ENCODE measurements around the gene COMMD9.

Gene COMMD9

GRCh38 chr11:36313750-36314433 lies 24.7 kb upstream of the COMMD9 start:
- Histone ChIP-seq H3K4me1 (ENCODE audit: insufficient read depth, low read length) (peaks cover 12% of the 10 kb centered on the region), H3K9me3 (ENCODE audit: insufficient read depth, low read depth, low read length) (no peaks in the 10 kb centered on the region), H3K27ac (ENCODE audit: low read depth, low read length) (no peak overlapping the region), H3K36me3 (ENCODE audit: insufficient read depth, low read length) (no peaks in the 10 kb centered on the region), H3K4me3 (ENCODE audit: low read length) (no peak overlapping the region), H3K27me3 (ENCODE audit: insufficient read depth, low read length) (no peaks in the 10 kb centered on the region), H3K9ac (ENCODE audit: low read depth, low read length) (no peak overlapping the region)
- 91% methylated on average over 3 of the region's 3 CpGs for WGBS

GRCh38 chr11:36312611-36313472 lies 23.6 kb upstream of the COMMD9 start:
- WGBS = 89% methylated on average over 6 of the region's 6 CpGs
- H3K9ac ChIP-seq (ENCODE audit: low read depth, low read length) = no peak overlapping the region

GRCh38 chr11:36311926-36312595 lies 22.8 kb upstream of the COMMD9 start:
- H3K27ac ChIP-seq (ENCODE audit: low read depth, low read length) = no peak overlapping the region
- H3K4me1 ChIP-seq (ENCODE audit: insufficient read depth, low read length) = peaks cover 2% of the 10 kb centered on the region; the same call in 1 of the 2 replicates
- H3K36me3 ChIP-seq (ENCODE audit: insufficient read depth, low read length) = no peaks in the 10 kb centered on the region
- H3K27me3 ChIP-seq (ENCODE audit: insufficient read depth, low read length) = no peaks in the 10 kb centered on the region
- WGBS = 97% methylated on average over 4 of the region's 4 CpGs
- H3K9ac ChIP-seq (ENCODE audit: low read depth, low read length) = no peak overlapping the region
- H3K4me3 ChIP-seq (ENCODE audit: low read length) = no peak overlapping the region
- no peaks in the 10 kb centered on the region for H3K9me3 ChIP-seq (ENCODE audit: insufficient read depth, low read depth, low read length)

More at GRCh38 chr11:36312611-36313472, 23.6 kb upstream of the COMMD9 start:
- H3K27ac ChIP-seq (ENCODE audit: low read depth, low read length) = no peak overlapping the region
- H3K9me3 ChIP-seq (ENCODE audit: insufficient read depth, low read depth, low read length) = no peaks in the 10 kb centered on the region
- H3K4me1 ChIP-seq (ENCODE audit: insufficient read depth, low read length) = peaks cover 2% of the 10 kb centered on the region; the same call in 1 of the 2 replicates
- no peaks in the 10 kb centered on the region for H3K36me3 ChIP-seq (ENCODE audit: insufficient read depth, low read length)
- H3K4me3 ChIP-seq (ENCODE audit: low read length) = no peak overlapping the region
- no peaks in the 10 kb centered on the region for H3K27me3 ChIP-seq (ENCODE audit: insufficient read depth, low read length)

GRCh38 chr11:36309779-36310178 lies 20.6 kb upstream of the COMMD9 start:
- H3K4me3 ChIP-seq (ENCODE audit: low read length) = no peak overlapping the region
- no peaks in the 10 kb centered on the region for H3K27me3 ChIP-seq (ENCODE audit: insufficient read depth, low read length)
- H3K36me3 ChIP-seq (ENCODE audit: insufficient read depth, low read length) = no peaks in the 10 kb centered on the region
- no peaks in the 10 kb centered on the region for H3K4me1 ChIP-seq (ENCODE audit: insufficient read depth, low read length)
- WGBS = 92% methylated on average over 4 of the region's 4 CpGs
- no peak overlapping the region for H3K27ac ChIP-seq (ENCODE audit: low read depth, low read length)
- H3K9me3 ChIP-seq (ENCODE audit: insufficient read depth, low read depth, low read length) = no peaks in the 10 kb centered on the region
- H3K9ac ChIP-seq (ENCODE audit: low read depth, low read length) = no peak overlapping the region

- H3K27me3 ChIP-seq (ENCODE audit: insufficient read depth, low read length) = no peaks in the 10 kb centered on the region
- H3K9ac ChIP-seq (ENCODE audit: low read depth, low read length) = no peak overlapping the region
- H3K36me3 ChIP-seq (ENCODE audit: insufficient read depth, low read length) = no peaks in the 10 kb centered on the region
- no peaks in the 10 kb centered on the region for H3K9me3 ChIP-seq (ENCODE audit: insufficient read depth, low read depth, low read length)
- no peak overlapping the region for H3K27ac ChIP-seq (ENCODE audit: low read depth, low read length)
- no peak overlapping the region for H3K4me3 ChIP-seq (ENCODE audit: low read length)
- H3K4me1 ChIP-seq (ENCODE audit: insufficient read depth, low read length) = no peaks in the 10 kb centered on the region
- 57% methylated on average over 1 of the region's 1 CpG for WGBS
Measured at GRCh38 chr11:36308577-36308976, 19.4 kb upstream of the COMMD9 start.

- Histone ChIP-seq H3K9ac (ENCODE audit: low read depth, low read length) (no peak overlapping the region), H3K36me3 (ENCODE audit: insufficient read depth, low read length) (no peaks in the 10 kb centered on the region), H3K9me3 (ENCODE audit: insufficient read depth, low read depth, low read length) (no peaks in the 10 kb centered on the region), H3K4me1 (ENCODE audit: insufficient read depth, low read length) (no peaks in the 10 kb centered on the region), H3K27me3 (ENCODE audit: insufficient read depth, low read length) (no peaks in the 10 kb centered on the region), H3K27ac (ENCODE audit: low read depth, low read length) (no peak overlapping the region), H3K4me3 (ENCODE audit: low read length) (no peak overlapping the region)
- WGBS = 35% methylated on average over 3 of the region's 3 CpGs
Measured at GRCh38 chr11:36306888-36307287, 17.7 kb upstream of the COMMD9 start.

GRCh38 chr11:36305047-36305446 lies 15.8 kb upstream of the COMMD9 start:
- no peak overlapping the region for H3K27ac ChIP-seq (ENCODE audit: low read depth, low read length)
- WGBS = 59% methylated on average over 1 of the region's 1 CpG
- no peak overlapping the region for H3K9ac ChIP-seq (ENCODE audit: low read depth, low read length)
- H3K4me1 ChIP-seq (ENCODE audit: insufficient read depth, low read length) = no peaks in the 10 kb centered on the region
- no peak overlapping the region for H3K4me3 ChIP-seq (ENCODE audit: low read length)
- H3K36me3 ChIP-seq (ENCODE audit: insufficient read depth, low read length) = no peaks in the 10 kb centered on the region
- no peaks in the 10 kb centered on the region for H3K9me3 ChIP-seq (ENCODE audit: insufficient read depth, low read depth, low read length)
- H3K27me3 ChIP-seq (ENCODE audit: insufficient read depth, low read length) = no peaks in the 10 kb centered on the region

- WGBS = 80% methylated on average over 1 of the region's 1 CpG
- Histone ChIP-seq H3K4me3 (ENCODE audit: low read length) (no peak overlapping the region), H3K9me3 (ENCODE audit: insufficient read depth, low read depth, low read length) (no peaks in the 10 kb centered on the region), H3K27me3 (ENCODE audit: insufficient read depth, low read length) (no peaks in the 10 kb centered on the region), H3K4me1 (ENCODE audit: insufficient read depth, low read length) (no peaks in the 10 kb centered on the region), H3K9ac (ENCODE audit: low read depth, low read length) (no peak overlapping the region), H3K36me3 (ENCODE audit: insufficient read depth, low read length) (no peaks in the 10 kb centered on the region), H3K27ac (ENCODE audit: low read depth, low read length) (no peak overlapping the region)
Measured at GRCh38 chr11:36304351-36304750, 15.1 kb upstream of the COMMD9 start.

- no peaks in the 10 kb centered on the region for H3K4me1 ChIP-seq (ENCODE audit: insufficient read depth, low read length)
- H3K36me3 ChIP-seq (ENCODE audit: insufficient read depth, low read length) = no peaks in the 10 kb centered on the region
- no peaks in the 10 kb centered on the region for H3K9me3 ChIP-seq (ENCODE audit: insufficient read depth, low read depth, low read length)
- WGBS = 87% methylated on average over 2 of the region's 3 CpGs
- H3K9ac ChIP-seq (ENCODE audit: low read depth, low read length) = no peak overlapping the region
- no peaks in the 10 kb centered on the region for H3K27me3 ChIP-seq (ENCODE audit: insufficient read depth, low read length)
- H3K4me3 ChIP-seq (ENCODE audit: low read length) = no peak overlapping the region
- no peak overlapping the region for H3K27ac ChIP-seq (ENCODE audit: low read depth, low read length)
Measured at GRCh38 chr11:36300650-36301049, 11.4 kb upstream of the COMMD9 start.

- Histone ChIP-seq H3K9me3 (ENCODE audit: insufficient read depth, low read depth, low read length) (no peaks in the 10 kb centered on the region), H3K36me3 (ENCODE audit: insufficient read depth, low read length) (no peaks in the 10 kb centered on the region), H3K4me1 (ENCODE audit: insufficient read depth, low read length) (no peaks in the 10 kb centered on the region), H3K27ac (ENCODE audit: low read depth, low read length) (no peak overlapping the region), H3K27me3 (ENCODE audit: insufficient read depth, low read length) (no peaks in the 10 kb centered on the region), H3K4me3 (ENCODE audit: low read length) (no peak overlapping the region), H3K9ac (ENCODE audit: low read depth, low read length) (no peak overlapping the region)
- 91% methylated on average over 8 of the region's 8 CpGs for WGBS
Measured at GRCh38 chr11:36296884-36297543, 7.8 kb upstream of the COMMD9 start.

GRCh38 chr11:36295926-36296325 lies 6.7 kb upstream of the COMMD9 start, which contains the start of gene PRR5L:
TSS of gene PRR5L (plus strand) at chr11:36296288. CDS start at chr11:36401122, 104,834 bp downstream.
- no peaks in the 10 kb centered on the region for H3K9me3 ChIP-seq (ENCODE audit: insufficient read depth, low read depth, low read length)
- no peak within 1 kb of the TSS for H3K9ac ChIP-seq (ENCODE audit: low read depth, low read length)
- no peak within 1 kb of the TSS for H3K4me3 ChIP-seq (ENCODE audit: low read length)
- WGBS = 88% methylated on average over 3 of the region's 3 CpGs
- H3K4me1 ChIP-seq (ENCODE audit: insufficient read depth, low read length) = no peaks in the 10 kb centered on the region
- H3K36me3 ChIP-seq (ENCODE audit: insufficient read depth, low read length) = no peaks in the 10 kb centered on the region
- H3K27me3 ChIP-seq (ENCODE audit: insufficient read depth, low read length) = peaks cover 3% of the 10 kb centered on the region; the same call in 1 of the 2 replicates
- no peak within 1 kb of the TSS for H3K27ac ChIP-seq (ENCODE audit: low read depth, low read length)
